ENCODE measurements around the gene MICA. TPM values are rescaled to one million over a fixed set of nuclear protein-coding genes. Genes with fewer than 3 reads are reported as not detected.
A peak's percentile ranks its signal among the peaks of the same experiment; 100 is the strongest.
"Not testable (repeated sequence)": the region's sequence is repeated elsewhere in the genome, so short reads cannot be mapped to it uniquely, and the experiment has no call there.

Gene MICA
- total RNA-seq, 1 donor = 31.1 TPM

DNA sequence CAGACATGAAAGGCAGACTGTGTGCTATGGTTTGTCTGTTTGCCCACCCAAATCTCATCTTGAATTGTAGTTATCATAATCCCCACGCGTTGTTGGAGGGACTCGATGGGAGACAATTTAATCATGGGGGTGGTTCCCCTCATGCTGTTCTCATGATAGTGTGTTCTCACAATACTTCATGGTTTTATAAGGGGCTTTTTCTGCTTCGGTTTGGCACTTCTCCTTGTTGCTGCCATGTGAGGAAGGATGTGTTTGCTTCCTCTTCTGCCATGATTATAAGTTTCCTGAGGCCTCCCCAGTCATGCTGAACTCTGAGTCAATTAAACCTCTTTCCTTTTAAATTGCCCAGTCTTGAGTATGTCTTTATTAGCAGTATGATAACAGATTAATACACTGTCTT, 47.4 kb downstream of the MICA start:
- Histone ChIP-seq H3K27me3 (ENCODE audit: insufficient read depth, low read length) (peaks cover 21% of the 10 kb centered on the region), H2AFZ (ENCODE audit: low read length) (no peak overlapping the region), H3K9me3 (ENCODE audit: low read depth, low read length) (no peaks in the 10 kb centered on the region), H3K27ac (ENCODE audit: low read depth, low read length) (no peak overlapping the region), H3K4me3 (ENCODE audit: insufficient read depth, low read length) (no peak overlapping the region), H3K79me2 (ENCODE audit: insufficient read depth, low read length) (no peaks in the 10 kb centered on the region), H4K20me1 (ENCODE audit: insufficient read depth, low read length) (no peaks in the 10 kb centered on the region), H3K36me3 (ENCODE audit: insufficient read depth, low read length) (no peaks in the 10 kb centered on the region), H3K4me2 (ENCODE audit: insufficient read depth, low read length) (no peak overlapping the region), H3K4me1 (ENCODE audit: insufficient read depth, low read length) (peaks cover 3% of the 10 kb centered on the region)
- TF ChIP-seq CTCF (IDR thresholded peaks at IDR 0.05; ENCODE audit: extremely low read depth, low read depth, low read length) = no peak
- no peak for DNase-seq (ENCODE audit: insufficient read length, low spot score, missing footprints)

GRCh38 chr6:31452859-31453258, 49.5 kb downstream of the MICA start:
- DNase-seq (ENCODE audit: insufficient read length, low spot score, missing footprints) = no peak
- Histone ChIP-seq H3K4me2 (ENCODE audit: insufficient read depth, low read length) (no peak overlapping the region), H3K4me1 (ENCODE audit: insufficient read depth, low read length) (peaks cover 3% of the 10 kb centered on the region), H4K20me1 (ENCODE audit: insufficient read depth, low read length) (no peaks in the 10 kb centered on the region), H3K27me3 (ENCODE audit: insufficient read depth, low read length) (peaks cover 25% of the 10 kb centered on the region), H2AFZ (ENCODE audit: low read length) (no peak overlapping the region), H3K4me3 (ENCODE audit: insufficient read depth, low read length) (no peak overlapping the region), H3K9me3 (ENCODE audit: low read depth, low read length) (no peaks in the 10 kb centered on the region), H3K36me3 (ENCODE audit: insufficient read depth, low read length) (no peaks in the 10 kb centered on the region), H3K79me2 (ENCODE audit: insufficient read depth, low read length) (no peaks in the 10 kb centered on the region), H3K27ac (ENCODE audit: low read depth, low read length) (no peak overlapping the region)
- TF ChIP-seq CTCF (IDR thresholded peaks at IDR 0.05; ENCODE audit: extremely low read depth, low read depth, low read length) = no peak

DNA sequence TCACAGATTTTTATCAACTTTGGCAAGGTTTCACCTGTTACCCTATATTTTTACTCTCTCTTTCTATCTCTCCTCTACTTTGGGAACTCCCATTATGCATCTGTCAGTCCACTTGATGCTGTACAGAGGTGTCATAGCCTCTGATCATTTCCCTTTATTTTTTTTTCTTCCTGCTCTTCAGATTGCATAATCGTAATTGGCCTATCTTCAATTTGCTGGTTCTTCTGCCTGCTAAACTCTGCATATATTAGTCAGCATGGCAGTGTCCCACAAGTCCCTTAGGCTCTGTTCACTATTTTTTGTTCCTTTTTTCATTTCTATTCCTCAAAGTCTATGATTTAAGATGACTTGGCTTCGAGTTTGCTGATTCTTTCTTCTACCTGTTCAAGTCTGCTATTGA, 49.9 kb downstream of the MICA start:
- no peaks in the 10 kb centered on the region for H3K79me2 ChIP-seq (ENCODE audit: insufficient read depth, low read length)
- no peak for TF ChIP-seq CTCF (IDR thresholded peaks at IDR 0.05; ENCODE audit: extremely low read depth, low read depth, low read length)
- H3K4me3 ChIP-seq (ENCODE audit: insufficient read depth, low read length) = no peak overlapping the region
- no peak overlapping the region for H2AFZ ChIP-seq (ENCODE audit: low read length)
- peak; percentile 9 for DNase-seq (ENCODE audit: insufficient read length, low spot score, missing footprints)
- no peak overlapping the region for H3K27ac ChIP-seq (ENCODE audit: low read depth, low read length)
- peaks cover 3% of the 10 kb centered on the region for H3K4me1 ChIP-seq (ENCODE audit: insufficient read depth, low read length)
- H3K36me3 ChIP-seq (ENCODE audit: insufficient read depth, low read length) = no peaks in the 10 kb centered on the region
- peaks cover 25% of the 10 kb centered on the region for H3K27me3 ChIP-seq (ENCODE audit: insufficient read depth, low read length)
- H4K20me1 ChIP-seq (ENCODE audit: insufficient read depth, low read length) = no peaks in the 10 kb centered on the region
- H3K4me2 ChIP-seq (ENCODE audit: insufficient read depth, low read length) = no peak overlapping the region
- no peaks in the 10 kb centered on the region for H3K9me3 ChIP-seq (ENCODE audit: low read depth, low read length)

GRCh38 chr6:31459864-31460263, 56.5 kb downstream of the MICA start:
- H3K27me3 ChIP-seq (ENCODE audit: insufficient read depth, low read length); H2AFZ ChIP-seq (ENCODE audit: low read length); H4K20me1 ChIP-seq (ENCODE audit: insufficient read depth, low read length); H3K4me2 ChIP-seq (ENCODE audit: insufficient read depth, low read length); DNase-seq (ENCODE audit: insufficient read length, low spot score, missing footprints); H3K79me2 ChIP-seq (ENCODE audit: insufficient read depth, low read length); H3K36me3 ChIP-seq (ENCODE audit: insufficient read depth, low read length); H3K4me3 ChIP-seq (ENCODE audit: insufficient read depth, low read length); H3K9me3 ChIP-seq (ENCODE audit: low read depth, low read length); H3K27ac ChIP-seq (ENCODE audit: low read depth, low read length): not testable (repeated sequence)
- peaks cover 13% of the 10 kb centered on the region for H3K4me1 ChIP-seq (ENCODE audit: insufficient read depth, low read length)
